Liver (tissue), 9 donors: ENCODE results near the gene GULP1. TPM values are rescaled to one million over a fixed set of nuclear protein-coding genes. Genes with fewer than 3 reads are reported as not detected.

Experiments used
- DNase-seq: peaks from one replicate; pipeline ENCODE4 v3.0.0-alpha.2; 2017; ENCODE audit warnings: low spot score
- H3K27ac ChIP-seq, 2 donors: one replicate each; pipeline ENCODE4 v1.7.0; 2013; ENCODE audit warnings: inconsistent platforms in 2 of 2, low read length in 2 of 2, control low read depth in 1 of 2, low read depth in 1 of 2, mild to moderate bottlenecking in 1 of 2
- H3K27me3 ChIP-seq, 4 donors: one replicate each; pipeline versions ENCODE4 v1.6.1 to v1.7.0; 2013; ENCODE audit warnings: low read length in 3 of 4, inconsistent platforms in 1 of 4, mild to moderate bottlenecking in 1 of 4, moderate library complexity in 1 of 4; ENCODE audit not compliant: control insufficient read depth in 4 of 4, insufficient read depth in 4 of 4
- H3K36me3 ChIP-seq, 4 donors: one replicate each; pipeline versions ENCODE4 v1.6.1 to v1.7.0; 2013; ENCODE audit warnings: low read length in 3 of 4, mild to moderate bottlenecking in 3 of 4, low read depth in 1 of 4, moderate library complexity in 1 of 4; ENCODE audit not compliant: control insufficient read depth in 4 of 4, insufficient read depth in 3 of 4
- H3K4me1 ChIP-seq, 4 donors: one replicate each; pipeline versions ENCODE4 v1.6.1 to v1.7.0; 2013; ENCODE audit warnings: low read length in 3 of 4, mild to moderate bottlenecking in 3 of 4, moderate library complexity in 1 of 4; ENCODE audit not compliant: control insufficient read depth in 4 of 4, insufficient read depth in 4 of 4
- H3K4me3 ChIP-seq, 3 donors: one replicate each; pipeline versions ENCODE4 v1.6.1 to v1.7.0; 2013; ENCODE audit warnings: low read length in 3 of 3, control low read depth in 1 of 3, low read depth in 1 of 3, mild to moderate bottlenecking in 1 of 3
- H3K9ac ChIP-seq, 2 donors: one replicate each; pipeline ENCODE4 v1.7.0; 2013; ENCODE audit warnings: low read length in 2 of 2, mild to moderate bottlenecking in 2 of 2, moderate library complexity in 2 of 2, control low read depth in 1 of 2, low read depth in 1 of 2
- H3K9me3 ChIP-seq, 4 donors: one replicate each; pipeline versions ENCODE4 v1.6.1 to v1.7.0; 2013; ENCODE audit warnings: low read length in 3 of 4; ENCODE audit not compliant: control insufficient read depth in 4 of 4
- EGR1 ChIP-seq, 2 donors: IDR thresholded peaks; 2 replicates each; pipeline ENCODE4 v1.6.1; 2016 to 2018; ENCODE audit warnings: antibody characterized with exemption in 2 of 2, low read depth in 2 of 2
- FOXA1 ChIP-seq: IDR thresholded peaks from 2 replicates; pipeline ENCODE4 v1.6.1; 2016; ENCODE audit warnings: antibody characterized with exemption
- FOXA2 ChIP-seq: IDR thresholded peaks from 2 replicates; pipeline ENCODE4 v1.6.1; 2016; ENCODE audit warnings: antibody characterized with exemption
- GABPA ChIP-seq, 2 donors: IDR thresholded peaks in 1 of 2; conservative IDR thresholded peaks in 1 of 2; 2 replicates each; pipeline ENCODE4 v1.6.1; 2016; ENCODE audit warnings: antibody characterized with exemption in 2 of 2, mild to moderate bottlenecking in 1 of 2, moderate library complexity in 1 of 2
- HNF4A ChIP-seq, 2 donors: conservative IDR thresholded peaks; 2 replicates each; pipeline ENCODE4 v1.6.1; 2016; ENCODE audit warnings: antibody characterized with exemption in 2 of 2, mild to moderate bottlenecking in 2 of 2
- HNF4G ChIP-seq: IDR thresholded peaks from 2 replicates; pipeline ENCODE4 v1.6.1; 2016; ENCODE audit warnings: antibody characterized with exemption
- JUND ChIP-seq, 2 donors: IDR thresholded peaks; 2 replicates each; pipeline ENCODE4 v1.6.1; 2016; ENCODE audit warnings: antibody characterized with exemption in 2 of 2
- NR2F2 ChIP-seq: IDR thresholded peaks from 2 replicates; pipeline ENCODE4 v1.6.1; 2016; ENCODE audit warnings: antibody characterized with exemption
- RAD21 ChIP-seq, 2 donors: IDR thresholded peaks; 2 replicates each; pipeline ENCODE4 v1.6.1; 2016; ENCODE audit warnings: antibody characterized with exemption in 2 of 2, mild to moderate bottlenecking in 2 of 2
- RXRA ChIP-seq, 2 donors: IDR thresholded peaks; 2 replicates each; pipeline ENCODE4 v1.6.1; 2017 to 2018; ENCODE audit warnings: antibody characterized with exemption in 2 of 2, mild to moderate bottlenecking in 1 of 2
- SP1 ChIP-seq: IDR thresholded peaks from 2 replicates; pipeline ENCODE4 v1.6.1; 2018; ENCODE audit warnings: antibody characterized with exemption, mild to moderate bottlenecking
- TAF1 ChIP-seq: conservative IDR thresholded peaks from 2 replicates; pipeline ENCODE4 v1.6.1; 2016; ENCODE audit warnings: antibody characterized with exemption, mild to moderate bottlenecking
- YY1 ChIP-seq: IDR thresholded peaks from 2 replicates; pipeline ENCODE4 v1.6.1; 2016; ENCODE audit warnings: antibody characterized with exemption, mild to moderate bottlenecking
- polyA plus RNA-seq, 2 donors: library from polyadenylated mRNA; stranded (reverse) in 1 of 2; unstranded in 1 of 2; fragments of 200-250 nt in 1 of 2; fragments of >200 nt in 1 of 2; fragmentation: Nextera tagmentation in 1 of 2; extraction: Ambion mirVana in 1 of 2; gene quantifications; one replicate each; pipeline versions ENCODE4 v1.2.1 to v1.2.3, GENCODE V29; 2013 to 2015
- total RNA-seq, 2 donors: library from RNA; depleted of rRNA; stranded (reverse); fragments of >200 nt; gene quantifications; one replicate each; pipeline ENCODE4 v1.2.3, GENCODE V29; 2014
- TF ChIP-seq, protein P1 (sequence below): fragments of 150-350 bp; IDR thresholded peaks from 2 replicates; pipeline ENCODE4 v1.5.1; 2017; ENCODE audit warnings: improper control_type of control experiment, low read depth, low read length; ENCODE audit not compliant: missing input control
- TF ChIP-seq, protein P2 (sequence below): IDR thresholded peaks from 2 replicates; pipeline ENCODE4 v1.6.1; 2016; ENCODE audit warnings: antibody characterized with exemption
- TF ChIP-seq, protein P3 (sequence below): IDR thresholded peaks from 2 replicates; pipeline ENCODE4 v1.6.1; 2016; ENCODE audit warnings: antibody characterized with exemption
- TF ChIP-seq, protein P4 (sequence below): IDR thresholded peaks from 2 replicates; pipeline ENCODE4 v1.6.1; 2016; ENCODE audit warnings: antibody characterized with exemption, mild to moderate bottlenecking
- TF ChIP-seq, protein P5 (sequence below): IDR thresholded peaks from 2 replicates; pipeline ENCODE4 v1.6.1; 2016; ENCODE audit warnings: antibody characterized with exemption
- donor health status: healthy.
- donor health status: healthy.
- donor health status: healthy.
- donor health status: healthy.
- donor health status: healthy.

The GULP1 gene
- total and polyA plus RNA-seq, 4 donors, result 0.53 to 6.9 (median 0.89) TPM

DNA sequence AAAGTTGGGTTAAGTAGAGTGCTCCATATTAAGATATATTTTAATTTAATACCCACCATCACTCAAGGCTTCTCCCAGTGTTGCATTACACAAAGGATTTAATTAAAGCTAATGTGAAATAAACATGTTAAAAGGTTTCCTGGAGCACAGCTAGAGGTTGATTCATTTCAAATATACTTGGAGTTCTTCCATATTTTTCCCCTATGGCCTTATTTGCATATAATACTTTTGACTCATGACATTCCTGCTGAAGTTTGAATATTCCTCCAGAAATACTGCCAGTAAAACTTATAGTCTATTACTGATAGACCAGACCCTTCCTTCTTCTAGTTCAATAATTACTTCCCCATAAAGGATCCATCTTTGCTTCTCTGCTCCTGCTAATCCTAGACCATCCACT is 227.5 kb downstream of the GULP1 start:
- DNase-seq, result no peak
- Histone ChIP-seq H3K27me3 (peaks cover 0 to 2% (median 0%) of the 10 kb centered on the region in 4 donors), H3K36me3 (peaks cover 0 to 2% (median 0%) of the 10 kb centered on the region in 4 donors), H3K27ac (no peak overlapping the region), H3K4me1 (no peaks in the 10 kb centered on the region), H3K9ac (no peak overlapping the region), H3K4me3 (no peak overlapping the region), H3K9me3 (no peaks in the 10 kb centered on the region)
- TF ChIP-seq JUND (IDR thresholded peaks at IDR 0.05) (no peak), TAF1 (no peak), RAD21 (IDR thresholded peaks at IDR 0.05) (no peak), FOXA1 (no peak), YY1 (no peak), FOXA2 (no peak), NR2F2 (no peak), EGR1 (IDR thresholded peaks at IDR 0.05; ENCODE audit: low read depth in 2 of 2) (no peak), HNF4G (no peak), GABPA (IDR thresholded peaks at IDR 0.05 in 1 of 2, conservative IDR thresholded peaks at IDR 0.05 in 1 of 2) (no peak), HNF4A (conservative IDR thresholded peaks at IDR 0.05) (no peak), SP1 (no peak), RXRA (IDR thresholded peaks at IDR 0.05) (no peak)
- TF ChIP-seq, protein P1, sequence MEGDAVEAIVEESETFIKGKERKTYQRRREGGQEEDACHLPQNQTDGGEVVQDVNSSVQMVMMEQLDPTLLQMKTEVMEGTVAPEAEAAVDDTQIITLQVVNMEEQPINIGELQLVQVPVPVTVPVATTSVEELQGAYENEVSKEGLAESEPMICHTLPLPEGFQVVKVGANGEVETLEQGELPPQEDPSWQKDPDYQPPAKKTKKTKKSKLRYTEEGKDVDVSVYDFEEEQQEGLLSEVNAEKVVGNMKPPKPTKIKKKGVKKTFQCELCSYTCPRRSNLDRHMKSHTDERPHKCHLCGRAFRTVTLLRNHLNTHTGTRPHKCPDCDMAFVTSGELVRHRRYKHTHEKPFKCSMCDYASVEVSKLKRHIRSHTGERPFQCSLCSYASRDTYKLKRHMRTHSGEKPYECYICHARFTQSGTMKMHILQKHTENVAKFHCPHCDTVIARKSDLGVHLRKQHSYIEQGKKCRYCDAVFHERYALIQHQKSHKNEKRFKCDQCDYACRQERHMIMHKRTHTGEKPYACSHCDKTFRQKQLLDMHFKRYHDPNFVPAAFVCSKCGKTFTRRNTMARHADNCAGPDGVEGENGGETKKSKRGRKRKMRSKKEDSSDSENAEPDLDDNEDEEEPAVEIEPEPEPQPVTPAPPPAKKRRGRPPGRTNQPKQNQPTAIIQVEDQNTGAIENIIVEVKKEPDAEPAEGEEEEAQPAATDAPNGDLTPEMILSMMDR, result no peak
- TF ChIP-seq, protein P2, sequence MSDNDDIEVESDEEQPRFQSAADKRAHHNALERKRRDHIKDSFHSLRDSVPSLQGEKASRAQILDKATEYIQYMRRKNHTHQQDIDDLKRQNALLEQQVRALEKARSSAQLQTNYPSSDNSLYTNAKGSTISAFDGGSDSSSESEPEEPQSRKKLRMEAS, result no peak
- TF ChIP-seq, protein P3, sequence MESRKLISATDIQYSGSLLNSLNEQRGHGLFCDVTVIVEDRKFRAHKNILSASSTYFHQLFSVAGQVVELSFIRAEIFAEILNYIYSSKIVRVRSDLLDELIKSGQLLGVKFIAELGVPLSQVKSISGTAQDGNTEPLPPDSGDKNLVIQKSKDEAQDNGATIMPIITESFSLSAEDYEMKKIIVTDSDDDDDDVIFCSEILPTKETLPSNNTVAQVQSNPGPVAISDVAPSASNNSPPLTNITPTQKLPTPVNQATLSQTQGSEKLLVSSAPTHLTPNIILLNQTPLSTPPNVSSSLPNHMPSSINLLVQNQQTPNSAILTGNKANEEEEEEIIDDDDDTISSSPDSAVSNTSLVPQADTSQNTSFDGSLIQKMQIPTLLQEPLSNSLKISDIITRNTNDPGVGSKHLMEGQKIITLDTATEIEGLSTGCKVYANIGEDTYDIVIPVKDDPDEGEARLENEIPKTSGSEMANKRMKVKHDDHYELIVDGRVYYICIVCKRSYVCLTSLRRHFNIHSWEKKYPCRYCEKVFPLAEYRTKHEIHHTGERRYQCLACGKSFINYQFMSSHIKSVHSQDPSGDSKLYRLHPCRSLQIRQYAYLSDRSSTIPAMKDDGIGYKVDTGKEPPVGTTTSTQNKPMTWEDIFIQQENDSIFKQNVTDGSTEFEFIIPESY, result no peak
- TF ChIP-seq, protein P4, sequence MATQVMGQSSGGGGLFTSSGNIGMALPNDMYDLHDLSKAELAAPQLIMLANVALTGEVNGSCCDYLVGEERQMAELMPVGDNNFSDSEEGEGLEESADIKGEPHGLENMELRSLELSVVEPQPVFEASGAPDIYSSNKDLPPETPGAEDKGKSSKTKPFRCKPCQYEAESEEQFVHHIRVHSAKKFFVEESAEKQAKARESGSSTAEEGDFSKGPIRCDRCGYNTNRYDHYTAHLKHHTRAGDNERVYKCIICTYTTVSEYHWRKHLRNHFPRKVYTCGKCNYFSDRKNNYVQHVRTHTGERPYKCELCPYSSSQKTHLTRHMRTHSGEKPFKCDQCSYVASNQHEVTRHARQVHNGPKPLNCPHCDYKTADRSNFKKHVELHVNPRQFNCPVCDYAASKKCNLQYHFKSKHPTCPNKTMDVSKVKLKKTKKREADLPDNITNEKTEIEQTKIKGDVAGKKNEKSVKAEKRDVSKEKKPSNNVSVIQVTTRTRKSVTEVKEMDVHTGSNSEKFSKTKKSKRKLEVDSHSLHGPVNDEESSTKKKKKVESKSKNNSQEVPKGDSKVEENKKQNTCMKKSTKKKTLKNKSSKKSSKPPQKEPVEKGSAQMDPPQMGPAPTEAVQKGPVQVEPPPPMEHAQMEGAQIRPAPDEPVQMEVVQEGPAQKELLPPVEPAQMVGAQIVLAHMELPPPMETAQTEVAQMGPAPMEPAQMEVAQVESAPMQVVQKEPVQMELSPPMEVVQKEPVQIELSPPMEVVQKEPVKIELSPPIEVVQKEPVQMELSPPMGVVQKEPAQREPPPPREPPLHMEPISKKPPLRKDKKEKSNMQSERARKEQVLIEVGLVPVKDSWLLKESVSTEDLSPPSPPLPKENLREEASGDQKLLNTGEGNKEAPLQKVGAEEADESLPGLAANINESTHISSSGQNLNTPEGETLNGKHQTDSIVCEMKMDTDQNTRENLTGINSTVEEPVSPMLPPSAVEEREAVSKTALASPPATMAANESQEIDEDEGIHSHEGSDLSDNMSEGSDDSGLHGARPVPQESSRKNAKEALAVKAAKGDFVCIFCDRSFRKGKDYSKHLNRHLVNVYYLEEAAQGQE, result no peak
- TF ChIP-seq, protein P5, sequence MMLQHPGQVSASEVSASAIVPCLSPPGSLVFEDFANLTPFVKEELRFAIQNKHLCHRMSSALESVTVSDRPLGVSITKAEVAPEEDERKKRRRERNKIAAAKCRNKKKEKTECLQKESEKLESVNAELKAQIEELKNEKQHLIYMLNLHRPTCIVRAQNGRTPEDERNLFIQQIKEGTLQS, result no peak
